ENCODE data around the gene CELF2. TPM values are rescaled to one million over a fixed set of nuclear protein-coding genes. Genes with fewer than 3 reads are reported as not detected.

Gene CELF2
- total and polyA plus RNA-seq, 9 of the 15 experiments (the other 6 are each of a cell fraction or from before 2014, with no cell fraction given), result 4.0 to 20.3 (median 11.1) TPM

DNA sequence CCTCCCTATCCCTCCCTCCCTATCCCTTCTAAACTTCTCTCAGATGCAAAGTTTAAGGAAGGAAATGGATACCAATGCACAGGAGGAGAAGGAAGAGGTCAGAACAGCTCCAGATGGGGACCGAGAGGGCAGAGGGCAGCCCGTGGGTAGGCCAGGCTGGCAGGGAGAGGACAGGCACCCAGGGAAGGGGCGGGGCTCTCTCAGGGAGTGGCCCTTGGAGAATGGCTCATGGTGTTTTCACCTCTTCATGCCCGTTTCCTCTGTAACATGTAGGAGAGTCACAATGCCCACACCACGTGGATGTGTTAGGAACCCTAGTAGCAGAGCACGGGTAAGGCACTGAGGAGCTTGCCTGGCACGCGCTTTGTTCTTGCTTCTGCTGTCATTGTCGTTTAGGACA lies 264.5 kb downstream of the CELF2 start:
- POLR2A ChIA-PET, result interaction anchor here (0.7 to 1.1 kb wide), 2 partner anchors 12 to 23 kb away, joined by 3 to 4 read pairs; no protein-coding TSS in a partner anchor
- no peaks in the 10 kb centered on the region for H3K9me3 ChIP-seq (replicated peaks; ENCODE audit: control insufficient read depth, insufficient read depth, low read depth, low read length)
- BruUV-seq (replicated peaks), result no TSS peak
- H3K27me3 ChIP-seq (ENCODE audit: control insufficient read depth in 2 of 2, insufficient read depth in 2 of 2, low read length in 2 of 2), result no peaks in the 10 kb centered on the region
- DNase-seq (ENCODE audit: extremely low read depth in 1 of 4, low spot score in 3 of 4), result no peak
- no peaks in the 10 kb centered on the region for H3K9me1 ChIP-seq (ENCODE audit: control insufficient read depth, insufficient read depth, low read length)
- no peak for FAIRE-seq
- CTCF ChIA-PET (ENCODE audit: low intra/inter-chr PET ratio), result no interaction called here
- H3K36me3 ChIP-seq (ENCODE audit: control insufficient read depth, insufficient read depth, low read length), result no peaks in the 10 kb centered on the region
- H2AFZ ChIP-seq (ENCODE audit: low read depth, low read length), result no peak overlapping the region
- intact Hi-C loops (cut with micrococcal nuclease) (no loop called here), in situ Hi-C loops (cut with MboI) (no loop called here)
- no peaks in the 10 kb centered on the region for H3K79me2 ChIP-seq (ENCODE audit: control insufficient read depth, insufficient read depth, low read length)
- no peak overlapping the region for H3K27ac ChIP-seq (ENCODE audit: extremely low read depth, low read depth, low read length)
- H3K4me2 ChIP-seq (ENCODE audit: insufficient read depth, low read length), result no peak overlapping the region
- H4K20me1 ChIP-seq (replicated peaks; ENCODE audit: control insufficient read depth, insufficient read depth, low read length), result no peaks in the 10 kb centered on the region
- no peak for ATAC-seq
- TF ChIP-seq PTTG1 (tag; IDR thresholded peaks at IDR 0.05; ENCODE audit: low read depth), result no peak
- no peak for TF ChIP-seq NCOA2 (IDR thresholded peaks at IDR 0.05; ENCODE audit: partially characterized antibody in 2 of 2)
- 28% methylated on average over 7 of the region's 9 CpGs for WGBS (ENCODE audit: insufficient coverage, low coverage, missing lambda C conversion rate)
- H3K9ac ChIP-seq (ENCODE audit: insufficient read depth in 1 of 2, low read depth in 2 of 2, low read length in 2 of 2), result no peak overlapping the region
- no peak overlapping the region for H3K4me3 ChIP-seq
- H3K4me1 ChIP-seq (replicated peaks in 1 of 2; ENCODE audit: control insufficient read depth in 2 of 2, insufficient read depth in 2 of 2, low read length in 2 of 2), result no peaks in the 10 kb centered on the region

DNA sequence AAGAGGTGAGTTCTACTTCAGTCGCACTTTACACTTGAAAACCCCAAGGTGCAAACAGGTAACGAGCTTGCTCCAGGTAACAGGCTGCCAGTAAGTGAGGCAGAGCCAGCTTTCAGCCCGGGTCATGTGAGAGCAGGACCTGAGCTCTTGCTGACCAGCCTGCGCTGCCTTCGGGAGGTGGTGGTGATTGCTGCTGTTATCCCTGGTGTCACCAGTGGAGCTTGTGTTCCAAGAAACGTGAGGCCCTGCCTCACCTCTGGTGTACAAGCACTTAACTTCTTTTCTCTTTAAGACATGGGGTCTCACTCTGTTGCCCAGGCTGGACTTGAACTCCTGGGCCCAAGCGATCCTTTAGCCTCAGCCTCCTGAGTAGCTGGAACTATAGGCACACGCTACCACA lies 265.0 kb downstream of the CELF2 start:
- Histone ChIP-seq H3K9ac (ENCODE audit: insufficient read depth in 1 of 2, low read depth in 2 of 2, low read length in 2 of 2) (no peak overlapping the region), H3K4me2 (ENCODE audit: insufficient read depth, low read length) (no peak overlapping the region), H3K9me3 (replicated peaks; ENCODE audit: control insufficient read depth, insufficient read depth, low read depth, low read length) (no peaks in the 10 kb centered on the region), H3K27ac (ENCODE audit: extremely low read depth, low read depth, low read length) (no peak overlapping the region), H3K36me3 (ENCODE audit: control insufficient read depth, insufficient read depth, low read length) (no peaks in the 10 kb centered on the region), H3K79me2 (ENCODE audit: control insufficient read depth, insufficient read depth, low read length) (no peaks in the 10 kb centered on the region), H4K20me1 (replicated peaks; ENCODE audit: control insufficient read depth, insufficient read depth, low read length) (no peaks in the 10 kb centered on the region), H3K4me1 (replicated peaks in 1 of 2; ENCODE audit: control insufficient read depth in 2 of 2, insufficient read depth in 2 of 2, low read length in 2 of 2) (no peaks in the 10 kb centered on the region), H3K27me3 (ENCODE audit: control insufficient read depth in 2 of 2, insufficient read depth in 2 of 2, low read length in 2 of 2) (no peaks in the 10 kb centered on the region), H3K4me3 (no peak overlapping the region), H2AFZ (ENCODE audit: low read depth, low read length) (no peak overlapping the region), H3K9me1 (ENCODE audit: control insufficient read depth, insufficient read depth, low read length) (no peaks in the 10 kb centered on the region)
- ATAC-seq, result no peak
- no peak for FAIRE-seq
- ChIA-PET POLR2A (interaction anchor here (0.7 to 1.1 kb wide), 2 partner anchors 12 to 22 kb away, joined by 3 to 4 read pairs; no protein-coding TSS in a partner anchor), CTCF (ENCODE audit: low intra/inter-chr PET ratio) (no interaction called here)
- 27% methylated on average over 8 of the region's 8 CpGs for WGBS (ENCODE audit: insufficient coverage, low coverage, missing lambda C conversion rate)
- in situ Hi-C loops (cut with MboI) (no loop called here), intact Hi-C loops (cut with micrococcal nuclease) (no loop called here)
- DNase-seq (ENCODE audit: extremely low read depth in 1 of 4, low spot score in 3 of 4), result no peak
- BruUV-seq (replicated peaks), result no TSS peak
- TF ChIP-seq ZNF347 (CRISPR knock-in tag; IDR thresholded peaks at IDR 0.05; ENCODE audit: low read depth), result no peak
- TF ChIP-seq, protein P1, sequence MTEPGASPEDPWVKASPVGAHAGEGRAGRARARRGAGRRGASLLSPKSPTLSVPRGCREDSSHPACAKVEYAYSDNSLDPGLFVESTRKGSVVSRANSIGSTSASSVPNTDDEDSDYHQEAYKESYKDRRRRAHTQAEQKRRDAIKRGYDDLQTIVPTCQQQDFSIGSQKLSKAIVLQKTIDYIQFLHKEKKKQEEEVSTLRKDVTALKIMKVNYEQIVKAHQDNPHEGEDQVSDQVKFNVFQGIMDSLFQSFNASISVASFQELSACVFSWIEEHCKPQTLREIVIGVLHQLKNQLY (CRISPR knock-in tag; conservative IDR thresholded peaks at IDR 0.05), result no peak
- TF ChIP-seq SMAD2 (IDR thresholded peaks at IDR 0.05; ENCODE audit: low read depth, low read length), result no peak
- TF ChIP-seq, protein P2, sequence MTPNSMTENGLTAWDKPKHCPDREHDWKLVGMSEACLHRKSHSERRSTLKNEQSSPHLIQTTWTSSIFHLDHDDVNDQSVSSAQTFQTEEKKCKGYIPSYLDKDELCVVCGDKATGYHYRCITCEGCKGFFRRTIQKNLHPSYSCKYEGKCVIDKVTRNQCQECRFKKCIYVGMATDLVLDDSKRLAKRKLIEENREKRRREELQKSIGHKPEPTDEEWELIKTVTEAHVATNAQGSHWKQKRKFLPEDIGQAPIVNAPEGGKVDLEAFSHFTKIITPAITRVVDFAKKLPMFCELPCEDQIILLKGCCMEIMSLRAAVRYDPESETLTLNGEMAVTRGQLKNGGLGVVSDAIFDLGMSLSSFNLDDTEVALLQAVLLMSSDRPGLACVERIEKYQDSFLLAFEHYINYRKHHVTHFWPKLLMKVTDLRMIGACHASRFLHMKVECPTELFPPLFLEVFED (CRISPR knock-in tag; conservative IDR thresholded peaks at IDR 0.05), result no peak
- no peak for TF ChIP-seq TAL1 (IDR thresholded peaks at IDR 0.05)
- TF ChIP-seq CBFB (CRISPR knock-in tag; IDR thresholded peaks at IDR 0.05), result no peak
- no peak for TF ChIP-seq LCOR (CRISPR knock-in tag; IDR thresholded peaks at IDR 0.05)
- TF ChIP-seq NCOR1 (IDR thresholded peaks at IDR 0.05), result no peak
- TF ChIP-seq SRSF3 (IDR thresholded peaks at IDR 0.05; ENCODE audit: insufficient read depth, low read length), result no peak
- no peak for TF ChIP-seq ZNF124 (CRISPR knock-in tag; IDR thresholded peaks at IDR 0.05)
- TF ChIP-seq ZNF561 (CRISPR knock-in tag; conservative IDR thresholded peaks at IDR 0.05), result no peak
- TF ChIP-seq SAFB (IDR thresholded peaks at IDR 0.05; ENCODE audit: borderline replicate concordance, low read depth, low read length), result no peak

Data from K562 (cell line).